Measurements from ENCODE around the gene NTHL1. TPM values are rescaled to one million over a fixed set of nuclear protein-coding genes. Genes with fewer than 3 reads are reported as not detected.

The NTHL1 gene
- total and polyA plus RNA-seq, 5 donors from 2014 or later: 15.0 to 52.7 (median 32.7) TPM

DNA sequence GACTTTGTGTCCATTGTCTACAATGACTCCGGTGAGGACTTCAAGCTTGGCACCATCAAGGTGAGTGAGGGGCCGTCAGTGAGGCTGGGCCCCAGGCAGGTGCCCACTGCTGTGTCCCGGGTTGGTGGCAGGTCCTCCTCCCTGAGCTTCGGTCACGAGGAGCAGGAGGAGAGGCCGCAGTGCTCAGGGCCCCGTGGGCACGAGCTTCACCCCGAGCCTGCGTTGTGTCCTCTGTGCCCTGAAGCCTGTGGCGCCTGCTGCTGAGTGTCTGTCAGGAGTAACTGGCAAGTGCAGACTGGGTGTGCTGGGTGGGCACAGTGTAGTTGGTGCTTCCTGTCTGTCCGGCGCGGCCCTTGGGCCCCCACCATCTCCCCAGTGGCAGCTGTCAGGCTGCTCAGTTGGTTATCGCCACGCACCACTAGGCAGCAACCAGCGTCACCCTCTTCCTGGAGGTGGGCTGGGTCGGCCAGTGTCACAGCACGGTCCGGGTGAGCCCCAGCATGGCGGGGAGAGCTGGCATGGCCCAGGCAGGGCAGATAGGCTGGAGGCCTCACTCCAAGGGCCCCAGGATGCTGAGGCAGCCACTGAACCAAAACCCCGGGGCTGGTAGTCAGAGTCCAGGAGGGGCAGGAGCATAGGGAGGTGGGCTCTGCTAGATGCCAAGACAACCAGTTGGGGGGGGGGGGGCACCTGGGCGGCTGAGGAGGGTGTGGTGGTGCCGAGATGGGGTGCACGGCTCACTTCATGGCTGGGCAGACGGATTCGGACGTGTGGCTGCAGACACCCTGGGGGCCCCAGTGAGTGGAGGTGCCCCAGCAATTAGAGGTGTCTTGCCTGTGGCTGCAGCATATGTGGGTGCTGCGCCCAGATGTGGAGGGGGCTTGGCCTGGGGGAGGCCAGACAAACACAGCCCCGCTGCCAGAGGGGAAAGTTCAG lies 39.4 kb upstream of the NTHL1 start:
- no peaks in the 10 kb centered on the region for H3K27me3 ChIP-seq (ENCODE audit: control insufficient read depth, insufficient read depth, low read length)
- peaks cover 19% of the 10 kb centered on the region for H3K36me3 ChIP-seq (ENCODE audit: control insufficient read depth, insufficient read depth, low read length)
- peaks cover 4% of the 10 kb centered on the region for H3K36me3 Mint-ChIP-seq
- H3K4me1 Mint-ChIP-seq: no peaks in the 10 kb centered on the region
- no peaks in the 10 kb centered on the region for H3K9me3 Mint-ChIP-seq
- H3K4me3 Mint-ChIP-seq: peak overlapping the region in 1 of 4 donors; percentile 15
- no peaks in the 10 kb centered on the region for H3K27me3 Mint-ChIP-seq
- no peaks in the 10 kb centered on the region for H3K9me3 ChIP-seq (ENCODE audit: control insufficient read depth in 2 of 2, low read length in 2 of 2)
- ATAC-seq (ENCODE audit: low read depth in 2 of 2): no peak
- peak overlapping the region in 1 of 3 donors; percentile 63 for H3K27ac Mint-ChIP-seq
- no peaks in the 10 kb centered on the region for H3K4me1 ChIP-seq (ENCODE audit: control insufficient read depth, insufficient read depth, low read length, poor library complexity, severe bottlenecking)
- no peak overlapping the region for H3K27ac ChIP-seq (ENCODE audit: insufficient read depth, low read length, poor library complexity, severe bottlenecking)
- DNase-seq: no peak
- no peak overlapping the region for H3K4me3 ChIP-seq (ENCODE audit: low read depth, low read length)

DNA sequence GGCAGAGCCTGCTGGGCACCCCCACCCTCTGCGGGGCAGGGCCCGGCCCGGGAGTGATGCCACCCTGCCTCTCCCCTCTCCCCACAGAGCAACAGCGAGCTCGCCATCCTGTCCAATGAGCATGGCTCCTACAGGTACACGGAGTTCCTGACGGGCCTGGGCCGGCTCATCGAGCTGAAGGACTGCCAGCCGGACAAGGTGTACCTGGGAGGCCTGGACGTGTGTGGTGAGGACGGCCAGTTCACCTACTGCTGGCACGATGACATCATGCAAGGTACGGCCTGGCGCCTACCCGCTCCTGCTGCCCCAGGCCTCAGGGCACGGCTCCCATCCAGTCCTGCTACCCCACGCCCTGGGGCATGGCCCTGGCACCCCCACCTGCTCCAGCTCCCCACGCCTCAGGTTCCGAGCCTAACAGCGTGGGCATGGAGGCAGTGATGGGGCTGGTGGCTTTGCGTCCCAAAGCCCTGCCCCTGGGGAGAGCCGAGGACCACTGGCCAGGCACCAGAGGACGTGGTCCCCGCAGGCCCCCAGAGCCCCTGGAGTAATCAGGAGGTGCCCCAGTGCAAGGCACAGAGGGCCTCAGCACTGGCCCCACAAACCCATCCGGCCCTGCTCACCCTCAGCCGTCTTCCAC lies 38.6 kb upstream of the NTHL1 start:
- Mint-ChIP-seq H3K9me3 (no peaks in the 10 kb centered on the region), H3K36me3 (peaks cover 4% of the 10 kb centered on the region), H3K4me3 (no peak overlapping the region), H3K27ac (no peak overlapping the region), H3K27me3 (no peaks in the 10 kb centered on the region), H3K4me1 (no peaks in the 10 kb centered on the region)
- Histone ChIP-seq H3K27ac (ENCODE audit: insufficient read depth, low read length, poor library complexity, severe bottlenecking) (no peak overlapping the region), H3K4me1 (ENCODE audit: control insufficient read depth, insufficient read depth, low read length, poor library complexity, severe bottlenecking) (no peaks in the 10 kb centered on the region), H3K36me3 (ENCODE audit: control insufficient read depth, insufficient read depth, low read length) (peaks cover 19% of the 10 kb centered on the region), H3K9me3 (ENCODE audit: control insufficient read depth in 2 of 2, low read length in 2 of 2) (no peaks in the 10 kb centered on the region), H3K4me3 (ENCODE audit: low read depth, low read length) (no peak overlapping the region), H3K27me3 (ENCODE audit: control insufficient read depth, insufficient read depth, low read length) (no peaks in the 10 kb centered on the region)
- DNase-seq: no peak
- no peak for ATAC-seq (ENCODE audit: low read depth in 2 of 2)

DNA sequence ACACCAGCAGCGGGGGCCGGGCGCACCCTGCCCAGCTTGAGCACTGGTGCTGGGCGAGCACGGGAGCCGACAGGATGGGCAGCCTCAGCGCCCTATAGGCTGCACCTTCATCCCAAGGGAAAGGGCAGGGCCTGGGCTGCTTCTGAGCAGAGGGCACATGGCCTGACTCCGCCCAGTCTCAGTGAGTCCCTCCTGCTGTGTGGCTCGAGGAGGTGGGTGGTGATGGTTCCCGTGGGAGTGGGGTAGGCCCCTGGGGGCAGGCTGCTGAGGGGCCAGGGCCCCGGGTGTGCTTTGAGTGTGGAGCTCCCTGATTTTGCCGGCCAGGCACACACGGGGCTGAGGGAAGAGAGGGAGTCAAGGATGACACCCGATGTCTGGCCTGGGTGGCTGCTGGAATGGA lies 38.0 kb upstream of the NTHL1 start:
- H3K9me3 ChIP-seq (ENCODE audit: control insufficient read depth in 2 of 2, low read length in 2 of 2): no peaks in the 10 kb centered on the region
- no peaks in the 10 kb centered on the region for H3K4me1 Mint-ChIP-seq
- peaks cover 4% of the 10 kb centered on the region for H3K36me3 Mint-ChIP-seq
- no peak overlapping the region for H3K4me3 ChIP-seq (ENCODE audit: low read depth, low read length)
- H3K4me1 ChIP-seq (ENCODE audit: control insufficient read depth, insufficient read depth, low read length, poor library complexity, severe bottlenecking): no peaks in the 10 kb centered on the region
- peaks cover 19% of the 10 kb centered on the region for H3K36me3 ChIP-seq (ENCODE audit: control insufficient read depth, insufficient read depth, low read length)
- H3K27ac ChIP-seq (ENCODE audit: insufficient read depth, low read length, poor library complexity, severe bottlenecking): no peak overlapping the region
- no peaks in the 10 kb centered on the region for H3K27me3 Mint-ChIP-seq
- H3K27me3 ChIP-seq (ENCODE audit: control insufficient read depth, insufficient read depth, low read length): no peaks in the 10 kb centered on the region
- no peak overlapping the region for H3K27ac Mint-ChIP-seq
- ATAC-seq (ENCODE audit: low read depth in 2 of 2): no peak
- H3K4me3 Mint-ChIP-seq: no peak overlapping the region
- H3K9me3 Mint-ChIP-seq: no peaks in the 10 kb centered on the region
- no peak for DNase-seq

DNA sequence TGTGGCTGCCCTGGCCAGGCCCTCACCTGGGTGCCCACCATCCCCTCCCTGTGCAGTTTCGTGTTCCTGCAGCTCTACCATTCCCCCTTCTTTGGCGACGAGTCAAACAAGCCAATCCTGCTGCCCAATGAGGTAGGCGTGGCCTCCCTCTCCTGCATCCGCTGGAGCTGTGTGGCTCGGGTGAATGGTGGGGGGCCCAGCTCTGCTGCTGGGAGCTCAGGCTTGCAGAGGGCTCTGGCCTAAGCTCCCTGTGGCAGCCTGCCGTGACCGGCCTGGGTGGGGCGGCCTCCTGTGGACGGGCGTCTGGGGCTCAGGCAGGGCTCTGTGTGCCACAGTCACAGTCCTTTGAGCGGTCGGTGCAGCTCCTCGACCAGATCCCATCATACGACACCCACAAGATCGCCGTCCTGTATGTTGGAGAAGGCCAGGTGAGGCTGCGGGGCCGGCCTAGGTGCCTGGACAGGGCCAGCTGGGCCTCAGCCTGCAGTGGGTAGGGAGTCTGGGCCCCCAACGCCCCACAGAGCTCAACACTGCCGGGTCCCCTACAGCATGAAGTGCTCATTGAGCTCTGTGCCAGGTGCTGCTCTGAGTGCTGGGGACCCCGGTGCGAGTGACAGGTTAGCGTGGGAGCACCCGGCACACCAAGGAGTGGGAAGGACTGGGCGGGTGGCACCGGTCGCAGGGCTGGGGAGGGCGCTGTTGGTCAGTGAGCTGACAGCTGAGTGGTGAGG lies 37.4 kb upstream of the NTHL1 start:
- ATAC-seq (ENCODE audit: low read depth in 2 of 2) (no peak), DNase-seq (no peak)
- Mint-ChIP-seq H3K9me3 (no peaks in the 10 kb centered on the region), H3K27ac (no peak overlapping the region), H3K36me3 (peaks cover 4% of the 10 kb centered on the region), H3K4me3 (no peak overlapping the region), H3K4me1 (no peaks in the 10 kb centered on the region), H3K27me3 (no peaks in the 10 kb centered on the region)
- no peaks in the 10 kb centered on the region for H3K9me3 ChIP-seq (ENCODE audit: control insufficient read depth in 2 of 2, low read length in 2 of 2)
- no peaks in the 10 kb centered on the region for H3K4me1 ChIP-seq (ENCODE audit: control insufficient read depth, insufficient read depth, low read length, poor library complexity, severe bottlenecking)
- no peak overlapping the region for H3K27ac ChIP-seq (ENCODE audit: insufficient read depth, low read length, poor library complexity, severe bottlenecking)
- H3K36me3 ChIP-seq (ENCODE audit: control insufficient read depth, insufficient read depth, low read length): peaks cover 19% of the 10 kb centered on the region
- H3K4me3 ChIP-seq (ENCODE audit: low read depth, low read length): no peak overlapping the region
- no peaks in the 10 kb centered on the region for H3K27me3 ChIP-seq (ENCODE audit: control insufficient read depth, insufficient read depth, low read length)

DNA sequence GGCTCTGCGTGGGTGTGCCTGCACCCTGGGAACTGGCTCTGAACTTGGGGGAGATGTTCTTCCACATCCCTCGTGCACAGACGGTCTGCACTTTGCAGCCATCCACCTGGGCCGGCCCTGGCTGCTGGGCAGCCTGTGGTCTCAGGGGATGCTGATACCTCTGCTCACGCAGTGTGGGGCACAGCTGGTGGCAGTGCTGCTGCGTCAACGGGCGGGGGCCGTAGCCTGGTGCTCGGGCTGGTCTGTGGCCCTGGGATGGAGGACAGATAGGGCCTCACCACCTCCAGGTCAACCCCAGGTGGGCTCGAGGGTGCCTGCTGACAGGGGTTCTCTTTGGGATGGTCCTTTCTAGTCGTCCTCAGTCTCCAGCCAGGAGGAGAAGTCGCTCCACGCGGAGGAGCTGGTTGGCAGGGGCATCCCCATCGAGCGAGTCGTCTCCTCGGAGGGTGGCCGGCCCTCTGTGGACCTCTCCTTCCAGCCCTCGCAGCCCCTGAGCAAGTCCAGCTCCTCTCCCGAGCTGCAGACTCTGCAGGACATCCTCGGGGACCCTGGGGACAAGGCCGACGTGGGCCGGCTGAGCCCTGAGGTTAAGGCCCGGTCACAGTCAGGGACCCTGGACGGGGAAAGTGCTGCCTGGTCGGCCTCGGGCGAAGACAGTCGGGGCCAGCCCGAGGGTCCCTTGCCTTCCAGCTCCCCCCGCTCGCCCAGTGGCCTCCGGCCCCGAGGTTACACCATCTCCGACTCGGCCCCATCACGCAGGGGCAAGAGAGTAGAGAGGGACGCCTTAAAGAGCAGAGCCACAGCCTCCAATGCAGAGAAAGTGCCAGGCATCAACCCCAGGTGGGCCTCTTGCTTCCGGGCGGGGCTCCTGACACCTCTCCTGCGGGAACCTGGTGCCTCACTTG lies 36.5 kb upstream of the NTHL1 start:
- no peaks in the 10 kb centered on the region for H3K27me3 ChIP-seq (ENCODE audit: control insufficient read depth, insufficient read depth, low read length)
- Mint-ChIP-seq H3K9me3 (no peaks in the 10 kb centered on the region), H3K27me3 (no peaks in the 10 kb centered on the region), H3K36me3 (peaks cover 4% of the 10 kb centered on the region), H3K27ac (no peak overlapping the region), H3K4me3 (no peak overlapping the region), H3K4me1 (no peaks in the 10 kb centered on the region)
- ATAC-seq (ENCODE audit: low read depth in 2 of 2) (no peak), DNase-seq (no peak)
- no peaks in the 10 kb centered on the region for H3K4me1 ChIP-seq (ENCODE audit: control insufficient read depth, insufficient read depth, low read length, poor library complexity, severe bottlenecking)
- no peak overlapping the region for H3K27ac ChIP-seq (ENCODE audit: insufficient read depth, low read length, poor library complexity, severe bottlenecking)
- peaks cover 22% of the 10 kb centered on the region for H3K36me3 ChIP-seq (ENCODE audit: control insufficient read depth, insufficient read depth, low read length)
- no peaks in the 10 kb centered on the region for H3K9me3 ChIP-seq (ENCODE audit: control insufficient read depth in 2 of 2, low read length in 2 of 2)
- H3K4me3 ChIP-seq (ENCODE audit: low read depth, low read length): no peak overlapping the region

DNA sequence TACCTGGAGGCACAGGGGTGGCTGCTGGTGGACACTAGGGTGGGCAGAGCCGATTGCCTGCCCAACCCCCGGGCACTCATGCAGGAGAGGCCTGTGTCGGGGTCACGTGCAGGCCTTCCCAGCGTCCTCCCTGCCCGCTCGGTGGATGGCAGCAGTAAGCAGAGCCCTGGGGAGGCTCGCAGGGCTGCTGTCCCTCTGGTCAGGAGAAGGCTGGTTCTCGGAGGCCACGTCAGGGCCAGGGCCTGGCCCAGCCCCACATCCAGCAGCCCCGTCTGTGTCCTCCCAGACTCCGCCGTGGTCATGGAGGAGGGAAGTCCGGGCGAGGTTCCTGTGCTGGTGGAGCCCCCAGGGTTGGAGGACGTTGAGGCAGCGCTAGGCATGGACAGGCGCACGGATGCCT lies 35.8 kb upstream of the NTHL1 start:
- H3K4me3 Mint-ChIP-seq: no peak overlapping the region
- no peaks in the 10 kb centered on the region for H3K4me1 Mint-ChIP-seq
- ATAC-seq (ENCODE audit: low read depth in 2 of 2) (no peak), DNase-seq (no peak)
- peaks cover 4% of the 10 kb centered on the region for H3K36me3 Mint-ChIP-seq
- Histone ChIP-seq H3K9me3 (ENCODE audit: control insufficient read depth in 2 of 2, low read length in 2 of 2) (no peaks in the 10 kb centered on the region), H3K36me3 (ENCODE audit: control insufficient read depth, insufficient read depth, low read length) (peaks cover 17% of the 10 kb centered on the region), H3K4me1 (ENCODE audit: control insufficient read depth, insufficient read depth, low read length, poor library complexity, severe bottlenecking) (no peaks in the 10 kb centered on the region), H3K4me3 (ENCODE audit: low read depth, low read length) (no peak overlapping the region), H3K27ac (ENCODE audit: insufficient read depth, low read length, poor library complexity, severe bottlenecking) (no peak overlapping the region), H3K27me3 (ENCODE audit: control insufficient read depth, insufficient read depth, low read length) (no peaks in the 10 kb centered on the region)
- no peaks in the 10 kb centered on the region for H3K27me3 Mint-ChIP-seq
- no peaks in the 10 kb centered on the region for H3K9me3 Mint-ChIP-seq
- no peak overlapping the region for H3K27ac Mint-ChIP-seq

DNA sequence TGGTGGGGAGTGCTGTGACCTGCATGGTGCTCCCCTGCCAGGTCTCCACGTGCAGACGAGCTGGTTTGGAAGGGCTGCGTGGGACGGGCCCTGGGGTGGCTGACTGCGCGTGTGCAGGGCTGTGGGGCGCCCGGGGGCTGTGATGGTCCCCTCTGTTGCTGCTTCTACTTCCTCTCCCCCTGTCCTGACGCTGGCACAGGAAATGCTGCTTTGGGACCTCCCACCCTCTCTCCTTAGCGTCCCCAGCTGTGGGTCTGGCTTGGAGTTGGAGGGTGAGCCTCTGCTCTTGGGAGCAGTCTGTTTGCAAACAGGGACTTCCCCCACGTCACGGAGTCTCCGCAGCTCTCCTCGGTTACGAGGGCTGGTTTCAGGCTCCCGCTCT lies 35.3 kb upstream of the NTHL1 start:
- H3K36me3 ChIP-seq (ENCODE audit: control insufficient read depth, insufficient read depth, low read length): peaks cover 17% of the 10 kb centered on the region
- Mint-ChIP-seq H3K27ac (no peak overlapping the region), H3K4me1 (no peaks in the 10 kb centered on the region), H3K4me3 (no peak overlapping the region), H3K27me3 (no peaks in the 10 kb centered on the region), H3K9me3 (no peaks in the 10 kb centered on the region), H3K36me3 (peaks cover 4% of the 10 kb centered on the region)
- ATAC-seq (ENCODE audit: low read depth in 2 of 2) (no peak), DNase-seq (no peak)
- no peaks in the 10 kb centered on the region for H3K4me1 ChIP-seq (ENCODE audit: control insufficient read depth, insufficient read depth, low read length, poor library complexity, severe bottlenecking)
- H3K27ac ChIP-seq (ENCODE audit: insufficient read depth, low read length, poor library complexity, severe bottlenecking): no peak overlapping the region
- H3K27me3 ChIP-seq (ENCODE audit: control insufficient read depth, insufficient read depth, low read length): no peaks in the 10 kb centered on the region
- no peak overlapping the region for H3K4me3 ChIP-seq (ENCODE audit: low read depth, low read length)
- H3K9me3 ChIP-seq (ENCODE audit: control insufficient read depth in 2 of 2, low read length in 2 of 2): no peaks in the 10 kb centered on the region
